HepG2 (cell line): ENCODE data around the gene RNF4. TPM values are rescaled to one million over a fixed set of nuclear protein-coding genes. Genes with fewer than 3 reads are reported as not detected.

Experiments
- AGO2 ChIP-seq: fragments of 200-400 bp; formaldehyde crosslinking; optimal IDR thresholded peaks from 2 replicates; pipeline ENCODE3; 2017; ENCODE audit warnings: mild to moderate bottlenecking, low read depth, low read length, moderate library complexity
- AHDC1 ChIP-seq: sonication (generic); formaldehyde crosslinking; IDR thresholded peaks from 2 replicates; pipeline ENCODE4 v1.5.1; 2020; ENCODE audit warnings: mild to moderate bottlenecking, missing genetic modification reagents, borderline replicate concordance
- CHCHD3 ChIP-seq: sonication (generic); formaldehyde crosslinking; IDR thresholded peaks from 2 replicates; pipeline ENCODE4 v1.8.0; 2022; ENCODE audit warnings: mild to moderate bottlenecking, missing genetic modification reagents, moderate library complexity
- EEA1 ChIP-seq: sonication (generic); formaldehyde crosslinking; IDR thresholded peaks from 2 replicates; pipeline ENCODE4 v1.5.1; 2020; ENCODE audit warnings: mild to moderate bottlenecking, missing genetic modification reagents, borderline replicate concordance
- ETV6 ChIP-seq: sonication (generic); formaldehyde crosslinking; conservative IDR thresholded peaks from 2 replicates; pipeline ENCODE4 v1.4.0; 2020; ENCODE audit warnings: missing genetic modification reagents
- JUND ChIP-seq: sonication (generic); formaldehyde crosslinking; IDR thresholded peaks from 2 replicates; pipeline ENCODE4 v1.8.0; 2022; ENCODE audit warnings: mild to moderate bottlenecking, missing genetic modification reagents
- MAZ ChIP-seq, 2 experiments: sonication (generic) in 1 of 2; formaldehyde crosslinking in 1 of 2; IDR thresholded peaks; 2 replicates each; pipeline versions ENCODE4 v1.5.0 to v1.6.1; 2012 to 2020; ENCODE audit warnings: low read depth in 2 of 2, mild to moderate bottlenecking in 2 of 2, borderline replicate concordance in 1 of 2, improper control_type of control experiment in 1 of 2, low read length in 1 of 2, missing genetic modification reagents in 1 of 2, moderate library complexity in 1 of 2
- MXD3 ChIP-seq: IDR thresholded peaks from 2 replicates; pipeline ENCODE4 v1.6.1; 2016; ENCODE audit warnings: mild to moderate bottlenecking, missing biosample characterization, missing genetic modification reagents
- NFE2L2 ChIP-seq: fragments of 150-350 bp; IDR thresholded peaks from 2 replicates; pipeline ENCODE4 v1.6.1; 2014; ENCODE audit warnings: low read length
- PRDM4 ChIP-seq: sonication (generic); formaldehyde crosslinking; IDR thresholded peaks from 2 replicates; pipeline ENCODE4 v1.9.0; 2021; ENCODE audit warnings: missing genetic modification reagents, borderline replicate concordance
- SKI ChIP-seq: fragments of 450-650 bp; IDR thresholded peaks from one replicate; pipeline ENCODE4 v1.6.1; 2018; ENCODE audit warnings: mild to moderate bottlenecking; ENCODE audit not compliant: partially characterized antibody
- TRIM24 ChIP-seq: sonication (generic); formaldehyde crosslinking; IDR thresholded peaks from 2 replicates; pipeline ENCODE4 v1.8.0; 2022; ENCODE audit warnings: mild to moderate bottlenecking, missing genetic modification reagents
- ZFYVE20 ChIP-seq: sonication (generic); formaldehyde crosslinking; IDR thresholded peaks from 2 replicates; pipeline ENCODE4 v1.8.0; 2023; ENCODE audit warnings: low read depth, mild to moderate bottlenecking, moderate library complexity, missing genetic modification reagents, borderline replicate concordance
- ZNF121 ChIP-seq: sonication (generic); formaldehyde crosslinking; IDR thresholded peaks from 2 replicates; pipeline ENCODE4 v1.5.0; 2020; ENCODE audit warnings: mild to moderate bottlenecking, missing genetic modification reagents
- ZNF136 ChIP-seq: sonication (generic); formaldehyde crosslinking; IDR thresholded peaks from 2 replicates; pipeline ENCODE4 v1.8.1; 2022; ENCODE audit warnings: low read depth, mild to moderate bottlenecking, moderate library complexity, missing genetic modification reagents
- ZNF24 ChIP-seq: fragments of 450-650 bp; IDR thresholded peaks from 2 replicates; pipeline ENCODE4 v1.6.1; 2017; ENCODE audit warnings: antibody characterized with exemption, mild to moderate bottlenecking
- ZNF317 ChIP-seq: sonication (generic); formaldehyde crosslinking; IDR thresholded peaks from 2 replicates; pipeline ENCODE4 v1.5.0; 2020; ENCODE audit warnings: mild to moderate bottlenecking, missing genetic modification reagents
- ZNF343 ChIP-seq: sonication (generic); formaldehyde crosslinking; IDR thresholded peaks from 2 replicates; pipeline ENCODE4 v1.4.0; 2020; ENCODE audit warnings: mild to moderate bottlenecking, missing genetic modification reagents
- ZNF788 ChIP-seq: sonication (generic); formaldehyde crosslinking; IDR thresholded peaks from 2 replicates; pipeline ENCODE4 v1.5.0; 2020; ENCODE audit warnings: mild to moderate bottlenecking, missing genetic modification reagents, borderline replicate concordance
- polyA plus RNA-seq, 8 experiments: library from polyadenylated mRNA; depleted of rRNA in 3 of 8; stranded (reverse) in 7 of 8; unstranded in 1 of 8; fragments of >200 nt; fragmentation: Illumina TruSeq in 4 of 8; extraction: Trizol in 4 of 8; gene quantifications; 2 replicates each; pipeline versions ENCODE4 v1.2.1 to v1.2.3, GENCODE V29; 2011 to 2016; ENCODE audit warnings: low read depth in 4 of 8, missing spikeins in 1 of 8, mixed read lengths in 1 of 8; ENCODE audit not compliant: insufficient read depth in 1 of 8
- total RNA-seq, 5 experiments: library from RNA; depleted of rRNA; stranded (reverse); fragments of >200 nt; fragmentation: Illumina TruSeq; extraction: Trizol; gene quantifications; 2 replicates each; pipeline ENCODE4 v1.2.3, GENCODE V29; 2016; ENCODE audit warnings: low read depth in 1 of 5
- TF ChIP-seq, protein P1 (sequence below): sonication (generic); formaldehyde crosslinking; IDR thresholded peaks from 2 replicates; pipeline ENCODE4 v1.5.1; 2020; ENCODE audit warnings: missing genetic modification reagents, mild to moderate bottlenecking, borderline replicate concordance

RNF4 gene
- total and polyA plus RNA-seq, 2 of the 13 experiments (the other 11 are each of a cell fraction or from before 2014, with no cell fraction given) = 38.1 to 45.1 TPM

- TF ChIP-seq AHDC1 (no peak), AGO2 (no peak), ZNF317 (CRISPR knock-in tag) (no peak), MAZ (IDR thresholded peaks at IDR 0.05; ENCODE audit: borderline replicate concordance, low read depth, low read length) (no peak), MAZ (CRISPR knock-in tag; IDR thresholded peaks at IDR 0.05; ENCODE audit: low read depth) (no peak), NFE2L2 (no peak), ZNF24 (no peak), ZFYVE20 (CRISPR knock-in tag) (no peak), EEA1 (no peak), ZNF343 (CRISPR knock-in tag) (no peak), PRDM4 (CRISPR knock-in tag) (no peak), ZNF788 (no peak; the same call in 1 of the 2 replicates), CHCHD3 (CRISPR knock-in tag) (no peak), MXD3 (CRISPR knock-in tag) (no peak), JUND (CRISPR knock-in tag) (no peak), TRIM24 (no peak), ZNF136 (CRISPR knock-in tag) (no peak), SKI (peak; percentile 34), ETV6 (CRISPR knock-in tag) (no peak; the same call in 1 of the 2 replicates), ZNF121 (no peak)
- TF ChIP-seq, protein P1, sequence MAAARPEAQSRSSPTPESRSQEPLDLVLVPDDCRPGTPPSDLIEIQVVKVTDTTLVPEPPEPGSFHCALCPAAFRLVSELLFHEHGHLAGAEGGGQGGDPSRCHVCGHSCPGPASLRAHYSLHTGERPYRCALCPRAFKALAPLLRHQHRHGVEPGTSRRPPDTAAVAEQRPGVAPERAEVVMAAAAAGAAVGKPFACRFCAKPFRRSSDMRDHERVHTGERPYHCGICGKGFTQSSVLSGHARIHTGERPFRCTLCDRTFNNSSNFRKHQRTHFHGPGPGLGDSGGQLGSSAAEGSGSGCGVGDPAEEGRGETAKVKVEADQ = no peak
Observed at GRCh38 chr4:2441393-2442174, 27.3 kb upstream of the RNF4 start (continued).
